HEK293T (cell line): ENCODE measurements around the gene KCNQ1.

ENCODE experiments used
- CTCF ChIA-PET: fragments of 350-600 bp; formaldehyde crosslinking; extraction: SDS; loops from one replicate; lab custom pipeline; 2021; ENCODE audit warnings: antibody characterized with exemption, inconsistent platforms; lab: Yijun Ruan, JAX
- POLR2A ChIA-PET: fragments of 350-600 bp; formaldehyde crosslinking; extraction: SDS; loops from one replicate; lab custom pipeline; 2020; ENCODE audit warnings: antibody characterized with exemption, inconsistent platforms; lab: Yijun Ruan, JAX
- DNase-seq: peaks from one replicate; pipeline ENCODE4 v3.0.0; 2012; ENCODE audit warnings: mixed read lengths; ENCODE audit errors: extremely low spot score
- ARNT ChIP-seq: fragments of 450-650 bp; IDR thresholded peaks from 2 replicates; pipeline ENCODE4 v1.6.1; 2017; ENCODE audit warnings: mild to moderate bottlenecking
- BHLHE40 ChIP-seq: fragments of 450-650 bp; IDR thresholded peaks from 2 replicates; pipeline ENCODE4 v1.6.1; 2016; ENCODE audit warnings: mild to moderate bottlenecking, moderate library complexity, borderline replicate concordance
- CTBP1 ChIP-seq: fragments of 450-650 bp; IDR thresholded peaks from 2 replicates; pipeline ENCODE4 v1.6.1; 2016; ENCODE audit warnings: borderline replicate concordance
- ELF4 ChIP-seq: fragments of 450-650 bp; IDR thresholded peaks from 2 replicates; pipeline ENCODE4 v1.6.1; 2017; ENCODE audit warnings: antibody characterized with exemption
- FOXA1 ChIP-seq: fragments of 450-650 bp; IDR thresholded peaks from 2 replicates; pipeline ENCODE4 v1.6.1; 2016; ENCODE audit warnings: mild to moderate bottlenecking
- FOXK2 ChIP-seq: fragments of 450-650 bp; IDR thresholded peaks from 2 replicates; pipeline ENCODE4 v1.6.1; 2016; ENCODE audit warnings: mild to moderate bottlenecking
- FOXM1 ChIP-seq: fragments of 450-650 bp; IDR thresholded peaks from 2 replicates; pipeline ENCODE4 v1.6.1; 2017; ENCODE audit warnings: mild to moderate bottlenecking, borderline replicate concordance
- HDGF ChIP-seq: fragments of 450-650 bp; IDR thresholded peaks from 2 replicates; pipeline ENCODE4 v1.6.1; 2017; ENCODE audit warnings: antibody characterized with exemption, borderline replicate concordance
- L3MBTL2 ChIP-seq: fragments of 450-650 bp; conservative IDR thresholded peaks from 2 replicates; pipeline ENCODE4 v1.6.1; 2016; ENCODE audit warnings: mild to moderate bottlenecking
- LEF1 ChIP-seq: fragments of 450-650 bp; IDR thresholded peaks from 2 replicates; pipeline ENCODE4 v1.6.1; 2017; ENCODE audit warnings: mild to moderate bottlenecking, borderline replicate concordance
- NFRKB ChIP-seq: fragments of 450-650 bp; IDR thresholded peaks from 2 replicates; pipeline ENCODE4 v1.6.1; 2016; ENCODE audit warnings: mild to moderate bottlenecking, moderate library complexity
- PKNOX1 ChIP-seq: fragments of 450-650 bp; IDR thresholded peaks from 2 replicates; pipeline ENCODE4 v1.6.1; 2016
- SP1 ChIP-seq: fragments of 450-650 bp; IDR thresholded peaks from 2 replicates; pipeline ENCODE4 v1.6.1; 2017
- SUZ12 ChIP-seq: fragments of 450-650 bp; IDR thresholded peaks from 2 replicates; pipeline ENCODE4 v1.6.1; 2016; ENCODE audit warnings: mild to moderate bottlenecking
- TARDBP ChIP-seq: fragments of 450-650 bp; IDR thresholded peaks from 2 replicates; pipeline ENCODE4 v1.6.1; 2016
- ZNF384 ChIP-seq: fragments of 450-650 bp; IDR thresholded peaks from 2 replicates; pipeline ENCODE4 v1.6.1; 2016

The KCNQ1 gene

DNA sequence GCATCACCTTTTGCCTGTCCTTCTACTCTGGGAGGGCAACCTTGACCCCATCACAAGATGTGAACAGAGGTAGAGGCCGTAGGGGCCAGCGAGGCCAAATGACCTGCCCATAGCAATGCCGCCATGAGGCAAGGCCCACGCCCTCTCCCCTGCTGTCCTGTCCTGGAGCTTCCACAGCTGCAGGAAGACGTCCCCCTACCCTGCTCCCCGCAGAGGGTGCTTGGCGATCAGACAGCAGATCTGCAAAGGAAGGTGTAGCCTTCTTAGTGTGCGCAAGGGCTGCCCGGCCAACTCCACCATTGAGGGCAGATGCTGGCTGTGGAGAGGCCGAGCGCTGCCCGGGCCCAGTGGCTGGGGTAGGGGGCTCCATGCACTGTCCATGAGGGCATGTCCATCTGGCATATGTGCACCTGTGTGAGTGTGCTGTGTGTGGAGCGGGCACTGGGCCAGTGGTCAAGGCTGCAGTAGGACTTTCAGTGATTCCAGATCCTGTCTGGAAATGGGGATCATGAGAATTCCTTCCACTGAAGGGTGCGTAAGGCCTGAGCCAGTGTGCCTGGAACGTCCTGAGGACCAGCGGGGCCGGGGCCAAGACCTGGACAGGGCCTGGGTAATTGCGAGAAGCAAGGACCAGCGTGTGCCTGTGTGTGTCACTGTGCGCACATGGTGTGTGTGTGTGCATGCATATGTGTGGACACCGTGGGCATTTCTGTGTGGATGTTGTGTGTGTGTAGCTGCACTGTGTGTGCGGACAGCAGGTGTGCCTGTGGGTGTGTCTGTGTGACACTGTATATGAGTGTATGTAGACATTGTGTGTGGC is 11.5 kb upstream of the KCNQ1 start:
- CTCF ChIA-PET, result no interaction called here
- POLR2A ChIA-PET, result no interaction called here
- TF ChIP-seq SP1, result no peak
- no peak for TF ChIP-seq ARNT
- TF ChIP-seq L3MBTL2, result no peak
- no peak for TF ChIP-seq TARDBP
- TF ChIP-seq LEF1, result no peak
- no peak for TF ChIP-seq BHLHE40
- no peak for TF ChIP-seq FOXK2
- no peak for DNase-seq

DNA sequence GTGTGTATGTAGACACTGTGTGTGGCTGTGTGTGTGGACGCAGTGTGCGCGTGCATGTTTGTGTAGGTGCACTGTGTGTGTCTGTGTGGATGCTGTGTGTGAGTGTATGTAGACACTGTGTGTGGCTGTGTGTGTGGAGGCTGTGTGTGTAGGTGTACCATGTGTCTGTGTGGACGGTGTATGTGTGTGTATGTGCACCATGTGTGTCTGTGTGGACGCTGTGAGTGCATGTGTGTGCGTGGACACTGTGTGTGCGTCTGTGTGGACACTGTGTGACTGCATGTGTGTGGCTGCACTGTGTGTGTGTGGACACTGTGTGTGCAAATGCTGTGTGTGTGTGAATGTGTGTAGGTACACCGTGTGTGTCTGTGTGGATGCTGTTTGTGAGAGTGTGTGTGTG is 10.8 kb upstream of the KCNQ1 start:
- no peak for TF ChIP-seq ARNT
- no peak for TF ChIP-seq L3MBTL2
- TF ChIP-seq FOXK2, result no peak
- TF ChIP-seq PKNOX1, result no peak
- TF ChIP-seq FOXA1, result no peak
- no peak for TF ChIP-seq ELF4
- no peak for TF ChIP-seq NFRKB
- TF ChIP-seq SP1, result no peak
- TF ChIP-seq ZNF384, result no peak
- no peak for TF ChIP-seq FOXM1
- TF ChIP-seq SUZ12, result no peak
- ChIA-PET CTCF (no interaction called here), POLR2A (no interaction called here)
- DNase-seq, result no peak

- ChIA-PET POLR2A (no interaction called here), CTCF (no interaction called here)
- DNase-seq, result no peak
- TF ChIP-seq HDGF (no peak), TARDBP (no peak), LEF1 (no peak), FOXK2 (no peak), ZNF384 (no peak), PKNOX1 (no peak), ARNT (no peak)
Observed at GRCh38 chr11:2434506-2435255, 10.1 kb upstream of the KCNQ1 start.

DNA sequence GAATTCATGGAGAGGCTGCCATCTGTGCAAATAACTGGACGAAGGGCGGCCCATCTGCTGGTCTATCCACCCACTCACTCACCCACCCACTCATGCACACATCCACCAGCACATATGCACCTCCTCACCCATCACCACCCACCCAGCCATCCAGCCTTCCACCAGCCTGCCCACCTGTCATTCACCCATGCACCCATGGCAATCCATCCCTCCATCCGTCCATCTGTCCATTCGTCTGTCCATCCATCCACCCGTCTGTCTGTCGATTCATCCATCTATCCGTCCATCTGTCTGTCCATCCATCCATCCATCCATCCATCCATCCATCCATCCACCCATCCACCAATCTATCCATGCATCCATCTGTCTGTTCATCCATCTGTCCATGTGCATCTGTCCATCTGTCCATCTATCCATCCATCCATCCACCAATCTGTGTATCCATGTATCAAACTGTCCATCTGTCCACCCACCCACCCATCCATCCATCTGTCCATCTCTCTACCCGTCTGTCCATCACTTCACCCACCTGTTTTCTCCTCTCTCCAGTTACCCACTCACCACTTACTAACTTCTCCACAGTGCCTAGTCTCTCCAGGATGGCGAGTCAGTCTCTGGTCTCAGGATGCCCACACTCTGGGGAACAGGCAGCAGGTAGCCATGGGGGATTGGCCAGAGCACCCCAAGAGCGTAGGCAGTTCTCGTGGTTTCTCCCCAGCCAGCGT is 9.4 kb upstream of the KCNQ1 start:
- no peak for DNase-seq
- POLR2A ChIA-PET, result no interaction called here
- CTCF ChIA-PET, result no interaction called here
- TF ChIP-seq L3MBTL2 (no peak), ZNF384 (no peak), BHLHE40 (no peak), HDGF (no peak), NFRKB (no peak), ELF4 (no peak), FOXK2 (no peak)

DNA sequence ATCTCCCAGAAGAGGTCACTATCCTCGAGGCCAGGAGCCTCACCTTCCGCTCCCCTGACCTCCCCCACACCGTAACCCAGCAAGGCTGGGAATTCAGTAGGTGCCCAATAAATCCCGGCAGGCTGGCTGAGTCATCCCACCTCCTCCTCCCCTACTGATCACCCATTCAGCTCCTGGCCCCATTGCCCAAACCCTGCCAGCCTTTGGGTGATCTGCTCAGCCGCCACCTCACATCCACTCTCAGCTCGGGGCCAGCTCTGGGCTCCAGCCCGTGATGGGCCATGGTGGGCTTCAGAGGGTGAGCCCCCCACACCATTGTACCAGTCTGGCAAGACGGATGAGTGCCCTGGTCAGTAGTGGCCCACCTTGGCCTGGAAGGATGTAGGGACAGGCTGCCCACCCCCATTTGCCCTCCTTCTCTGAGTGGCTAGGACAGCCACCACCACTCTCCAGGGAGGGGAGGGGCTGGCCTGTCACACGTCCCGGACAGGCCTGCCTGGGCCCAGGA is 8.7 kb upstream of the KCNQ1 start:
- POLR2A ChIA-PET, result no interaction called here
- CTCF ChIA-PET, result interaction anchor here (1.0 kb wide), 1 partner anchor 8 kb away, joined by 3 read pairs; no protein-coding TSS in a partner anchor
- TF ChIP-seq SUZ12, result no peak

DNA sequence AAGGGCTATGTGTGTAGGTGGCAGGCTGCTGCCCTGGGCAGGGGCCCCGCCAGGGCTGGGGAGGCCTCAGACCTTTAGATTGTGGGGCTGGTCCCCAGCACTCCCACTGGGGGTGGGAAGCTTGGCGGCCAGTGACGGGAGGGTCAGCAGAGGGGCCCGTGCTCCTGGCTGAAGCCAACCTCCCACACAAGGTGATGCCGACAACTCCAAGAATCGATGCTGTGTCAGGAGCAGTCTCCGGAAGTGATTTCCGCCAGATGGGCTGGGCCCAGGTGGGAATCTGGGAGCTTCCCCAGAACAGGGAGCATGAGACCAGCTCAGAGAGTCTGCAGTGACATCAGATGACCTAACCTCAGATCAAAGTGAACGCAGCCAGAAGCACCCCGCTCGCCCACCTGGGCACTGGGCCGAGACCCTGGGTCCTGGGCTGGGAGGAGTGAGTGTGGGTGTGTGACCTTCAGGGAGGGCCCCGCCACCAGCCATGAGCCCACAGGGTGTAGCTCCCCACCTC is 8.2 kb upstream of the KCNQ1 start:
- TF ChIP-seq SUZ12 (no peak), SP1 (no peak), ELF4 (no peak), FOXA1 (no peak), L3MBTL2 (no peak), ZNF384 (no peak), FOXM1 (no peak), TARDBP (no peak), CTBP1 (no peak), HDGF (no peak), ARNT (no peak), LEF1 (no peak), FOXK2 (no peak), PKNOX1 (no peak)
- ChIA-PET CTCF (interaction anchor here (1.0 kb wide), 1 partner anchor 9 kb away, joined by 3 read pairs; no protein-coding TSS in a partner anchor), POLR2A (no interaction called here)
- DNase-seq, result no peak

More for the DNA sequence above, 8.7 kb upstream of the KCNQ1 start:
- no peak for DNase-seq
